HS-27A (cell line): ENCODE measurements around the gene TUBA3D.
"Not testable (repeated sequence)": the region's sequence is repeated elsewhere in the genome, so short reads cannot be mapped to it uniquely, and the experiment has no call there.

Experiments
- DNase-seq: peaks from one replicate; pipeline ENCODE4 v3.0.0-alpha.2; 2012; ENCODE audit warnings: low read depth, missing footprints

The TUBA3D gene

GRCh38 chr2:131475831-131476230, at the start of gene TUBA3D:
Gene TUBA3D (plus strand): TSS chr2:131476119. CDS start chr2:131476200, 81 bp downstream.
- DNase-seq, result no peak

GRCh38 chr2:131426727-131427126, 49.2 kb upstream of the TUBA3D start:
- no peak for DNase-seq

GRCh38 chr2:131431336-131431735, 44.6 kb upstream of the TUBA3D start:
- DNase-seq, result no peak

DNA sequence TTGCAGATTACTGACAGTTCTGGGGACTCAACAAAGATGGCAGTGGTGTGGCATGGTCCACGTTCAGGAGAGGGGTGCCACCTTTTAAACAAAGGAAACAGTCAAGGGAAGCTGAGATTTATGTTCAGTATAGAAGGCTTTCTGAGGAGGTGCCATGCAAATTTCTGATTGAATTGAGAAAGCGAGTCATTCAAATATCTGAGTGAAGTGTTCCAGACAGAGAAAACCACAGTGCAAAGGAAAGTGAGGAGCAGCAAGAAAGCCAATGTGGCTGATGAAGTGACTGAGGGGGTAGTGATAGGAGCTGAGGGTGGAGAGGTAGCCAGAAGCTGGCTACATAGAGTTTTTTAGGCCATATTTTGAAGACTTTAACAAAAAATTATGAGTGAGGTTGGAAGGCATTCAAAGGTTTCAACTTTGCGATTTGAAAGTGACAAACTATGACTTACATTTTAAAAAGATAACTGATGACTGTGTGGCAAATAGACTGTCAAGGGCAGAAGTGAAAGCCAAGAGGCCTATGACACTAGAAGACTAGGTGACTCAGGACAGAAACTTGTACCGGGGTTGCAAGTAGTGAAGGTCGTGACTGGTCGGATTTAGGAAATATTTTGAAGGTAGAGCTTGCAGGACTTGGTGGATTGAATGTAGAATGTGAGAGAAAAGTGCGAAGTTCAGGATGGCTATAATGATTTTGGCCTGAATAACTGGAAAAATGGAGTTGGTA, 35.0 kb upstream of the TUBA3D start:
- DNase-seq, result not testable (repeated sequence)

DNA sequence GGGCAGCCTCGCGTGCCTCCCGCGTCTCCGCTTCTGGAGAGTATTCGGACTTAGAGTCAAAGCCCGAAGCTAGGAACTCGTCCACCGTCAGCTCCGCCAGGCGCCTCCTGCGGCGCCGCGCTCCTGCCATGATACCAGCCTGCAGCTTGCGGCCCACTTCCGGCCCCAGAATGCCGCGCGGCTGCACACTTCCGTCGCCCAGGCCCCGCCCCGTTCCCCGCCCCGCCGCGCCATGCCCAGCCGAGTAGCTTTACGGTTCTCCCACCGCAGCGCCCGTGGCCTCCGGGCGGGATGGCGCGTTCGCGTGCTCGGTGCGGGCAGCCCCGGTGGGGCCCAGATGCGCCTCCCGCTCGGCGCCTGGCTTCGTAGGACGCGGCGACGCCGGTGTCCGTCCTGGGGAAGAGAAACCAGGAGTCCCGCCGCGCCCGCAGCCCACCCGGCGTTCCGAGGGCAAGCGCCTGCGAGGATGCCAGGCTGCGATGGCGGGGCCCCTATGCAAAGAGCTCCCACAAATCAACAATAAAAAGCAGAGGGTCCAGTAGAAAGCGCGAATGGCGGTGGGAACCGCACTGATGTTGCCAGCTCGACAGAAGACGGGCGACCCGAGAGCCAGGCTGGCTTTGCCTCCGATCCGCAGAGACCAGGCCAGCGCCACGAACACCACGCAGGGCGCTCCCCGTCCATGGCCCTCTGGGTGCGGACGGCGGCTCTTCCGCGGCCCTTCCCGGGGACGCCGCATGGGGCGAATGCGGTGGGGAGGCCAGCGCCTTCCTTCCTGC, 31.0 kb upstream of the TUBA3D start:
- not testable (repeated sequence) for DNase-seq

DNA sequence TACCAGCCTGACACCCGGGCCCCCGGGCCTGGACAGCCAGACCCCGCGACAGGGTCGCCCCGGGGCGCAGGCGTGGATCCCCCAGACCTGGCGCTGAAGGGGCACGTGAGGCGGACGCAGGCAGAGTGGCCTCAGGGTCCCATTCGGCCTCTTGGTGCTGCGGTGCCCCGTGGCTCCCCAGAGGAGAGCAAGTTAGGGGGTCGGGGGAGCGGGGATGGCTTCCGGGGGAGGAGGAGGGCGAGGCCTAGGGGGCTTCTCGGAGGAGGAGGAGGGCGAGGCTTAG, 30.5 kb upstream of the TUBA3D start:
- not testable (repeated sequence) for DNase-seq

DNA sequence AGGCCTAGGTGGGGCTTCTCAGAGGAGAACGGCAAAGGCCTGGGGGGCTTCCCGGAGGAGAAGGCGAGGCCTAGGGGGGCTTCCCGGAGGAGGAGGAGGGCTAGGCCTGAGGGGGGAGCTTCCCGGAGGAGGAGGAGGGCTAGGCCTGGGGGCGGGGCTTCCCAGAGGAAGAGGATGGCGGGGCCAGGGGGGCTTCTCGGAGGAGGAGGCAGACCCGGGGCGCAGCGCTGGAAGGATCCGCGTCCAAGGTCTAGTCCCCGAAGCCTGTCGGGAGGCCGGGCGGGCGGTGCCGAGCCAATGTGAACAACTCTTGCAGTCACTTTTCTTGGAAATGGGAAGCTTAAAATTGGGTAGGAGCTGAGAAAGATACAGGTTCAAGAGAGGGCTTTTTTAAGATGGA, 30.0 kb upstream of the TUBA3D start:
- no peak for DNase-seq

DNA sequence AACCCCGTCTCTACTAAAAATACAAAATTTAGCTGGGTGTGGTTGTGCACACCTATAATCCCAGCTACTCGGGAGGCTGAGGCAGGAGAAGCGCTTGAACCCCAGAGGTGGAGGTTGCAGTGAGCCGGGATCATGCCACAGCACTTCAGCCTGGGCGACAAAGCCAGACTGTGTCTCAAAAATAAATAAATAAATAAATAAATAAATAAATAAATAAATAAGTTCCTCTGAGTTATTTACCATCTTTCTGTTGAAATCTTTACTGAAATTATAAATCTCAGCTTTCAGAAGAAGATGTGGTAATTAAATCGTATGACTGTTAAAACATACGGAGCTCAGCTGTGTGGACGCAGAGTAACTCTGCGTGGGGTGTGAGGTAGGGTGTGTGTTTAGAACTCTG, 27.9 kb upstream of the TUBA3D start:
- not testable (repeated sequence) for DNase-seq

DNA sequence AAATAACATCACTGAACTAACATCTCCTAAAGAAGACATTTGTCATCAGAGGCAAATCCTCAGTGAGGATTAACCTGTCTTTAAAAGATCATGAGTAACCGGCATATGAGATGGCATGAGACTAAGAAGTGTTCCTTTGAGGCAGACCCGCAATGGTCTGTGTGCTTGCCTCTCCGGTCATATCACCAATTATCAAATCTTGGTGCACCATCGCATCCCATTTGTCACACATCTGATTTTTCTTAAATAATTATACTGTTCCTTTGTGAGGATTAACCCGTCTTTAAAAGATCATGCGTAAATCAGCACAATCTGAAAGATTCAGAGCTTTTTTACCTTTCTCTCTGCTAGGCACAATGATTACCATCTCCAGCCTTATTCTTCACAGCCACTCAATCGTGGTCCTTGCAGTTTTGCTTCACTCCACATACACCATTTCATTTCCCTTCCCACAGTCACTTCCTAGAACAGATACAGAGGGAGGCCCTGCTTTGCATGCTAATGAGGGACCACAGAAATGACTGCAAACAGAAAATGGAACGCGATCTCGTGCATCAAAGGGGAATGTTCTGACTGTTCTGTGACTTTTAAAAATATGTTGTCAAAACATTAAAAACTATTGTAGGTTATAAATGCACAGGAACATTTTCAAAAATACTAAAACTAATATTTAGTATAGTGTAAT, 24.5 kb upstream of the TUBA3D start:
- DNase-seq, result not testable (repeated sequence)

DNA sequence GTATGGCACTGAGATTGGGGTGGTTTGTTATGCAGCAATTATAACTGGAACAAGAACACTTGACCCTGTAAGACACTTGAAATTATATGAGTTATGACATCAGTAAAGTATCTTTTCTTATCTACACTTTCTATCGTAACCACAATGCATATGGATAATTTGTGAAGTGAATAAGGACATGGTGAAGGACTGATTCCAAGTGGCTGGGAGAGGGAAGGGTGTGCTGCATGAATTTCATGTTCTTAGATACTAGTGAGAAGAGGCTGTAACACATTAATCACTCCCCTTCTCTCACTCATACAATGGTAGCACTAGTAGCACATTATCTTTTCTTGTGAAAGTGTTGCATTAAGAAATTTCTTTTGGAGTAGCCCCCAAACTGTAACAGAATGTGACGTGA, 21.0 kb upstream of the TUBA3D start:
- not testable (repeated sequence) for DNase-seq

DNA sequence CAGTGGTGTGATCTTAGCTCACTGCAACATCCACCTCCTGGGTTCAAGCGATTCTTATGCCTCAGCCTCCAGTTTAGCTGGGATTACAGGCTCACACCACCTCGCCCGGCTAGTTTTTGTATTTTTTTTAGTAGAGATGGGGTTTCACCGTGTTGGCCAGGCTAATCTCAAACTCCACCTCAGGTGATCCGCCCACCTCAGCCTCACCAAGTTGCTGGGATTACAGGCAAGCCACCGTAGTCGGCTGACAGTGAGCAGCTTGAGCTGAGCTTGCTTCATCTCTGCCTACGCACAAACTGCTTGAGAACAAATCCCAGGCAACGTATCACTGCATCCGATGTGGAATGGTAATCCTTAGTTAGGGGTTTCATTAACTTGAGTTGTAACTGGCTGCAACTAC, 8.2 kb upstream of the TUBA3D start:
- not testable (repeated sequence) for DNase-seq

DNA sequence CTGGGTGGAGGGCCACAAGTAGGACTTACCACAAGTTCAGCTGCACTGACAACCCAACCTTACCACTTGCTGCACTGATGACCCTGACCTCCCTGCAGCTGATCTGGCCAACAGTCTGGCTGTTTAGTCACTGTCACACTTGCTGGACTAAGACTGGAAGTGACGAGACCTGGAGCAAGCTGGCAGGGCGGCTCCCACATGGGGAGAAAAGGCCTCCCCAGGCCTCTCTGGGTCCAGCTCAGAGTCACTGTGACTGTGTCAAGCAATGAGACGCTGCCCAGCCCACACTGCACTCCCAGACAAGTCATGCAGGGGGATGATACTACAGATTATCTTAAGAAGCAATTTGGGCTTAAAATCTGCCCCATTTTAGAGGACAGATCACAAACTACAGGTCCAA, 5.0 kb upstream of the TUBA3D start:
- not testable (repeated sequence) for DNase-seq

DNA sequence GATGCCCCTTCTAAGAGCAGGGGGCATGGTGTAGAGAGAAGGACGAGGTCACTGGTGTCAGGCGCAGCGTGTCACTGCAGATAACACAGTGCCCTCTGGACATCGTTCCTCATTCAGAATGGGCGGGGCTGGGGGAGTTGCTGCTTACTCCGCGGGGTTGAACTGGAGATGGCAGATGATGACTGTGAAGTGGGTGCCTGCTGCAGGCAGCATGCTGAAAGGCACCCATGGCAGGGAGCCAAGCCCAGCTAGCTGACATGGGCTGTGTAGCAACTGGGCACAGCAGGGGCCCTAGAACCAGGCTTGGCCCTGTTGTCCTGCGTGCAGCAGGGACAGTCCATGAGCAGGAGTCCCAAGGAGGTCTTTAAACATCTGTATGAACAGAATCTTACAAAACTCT, 4.3 kb upstream of the TUBA3D start:
- DNase-seq, result not testable (repeated sequence)

DNA sequence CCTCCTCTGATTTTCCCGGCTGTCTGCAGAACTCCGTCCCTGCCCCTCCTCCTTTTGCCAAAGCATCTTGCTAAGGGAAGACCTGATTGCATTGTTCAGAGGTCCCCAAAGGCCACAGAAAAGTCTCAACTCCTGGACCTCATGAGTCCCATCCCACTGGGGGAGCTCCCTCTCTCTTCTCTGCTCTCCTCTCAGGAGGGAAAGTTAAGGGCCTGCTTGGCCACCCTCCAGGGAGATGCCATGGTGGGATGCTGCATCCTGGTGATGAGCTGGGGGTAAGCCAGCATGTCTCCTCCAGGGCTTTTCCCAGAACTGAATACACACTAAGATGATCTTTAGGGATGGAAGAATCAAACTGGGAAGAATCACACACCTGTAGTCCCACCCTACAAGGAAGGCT, 2.7 kb upstream of the TUBA3D start:
- not testable (repeated sequence) for DNase-seq

DNA sequence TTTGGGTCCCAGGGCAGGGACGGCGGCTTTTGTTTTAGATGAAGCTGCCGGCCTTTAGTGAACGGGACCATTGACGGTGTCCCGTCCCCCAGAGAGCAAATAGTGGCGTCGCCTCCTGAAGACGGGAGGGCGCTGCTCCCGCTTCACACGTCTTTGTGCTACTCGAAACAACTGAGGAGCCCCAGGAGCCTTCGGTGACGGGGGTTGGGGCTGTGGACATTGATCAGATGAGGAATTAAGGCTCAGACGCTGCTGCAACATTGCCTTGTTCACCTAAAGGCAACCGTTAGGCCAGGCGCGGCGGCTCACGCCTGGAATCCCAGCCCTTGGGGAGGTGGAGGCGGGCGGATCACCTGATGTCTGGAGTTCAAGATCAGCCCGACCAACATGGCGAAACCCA, 444 bp downstream of the TUBA3D start:
- not testable (repeated sequence) for DNase-seq

DNA sequence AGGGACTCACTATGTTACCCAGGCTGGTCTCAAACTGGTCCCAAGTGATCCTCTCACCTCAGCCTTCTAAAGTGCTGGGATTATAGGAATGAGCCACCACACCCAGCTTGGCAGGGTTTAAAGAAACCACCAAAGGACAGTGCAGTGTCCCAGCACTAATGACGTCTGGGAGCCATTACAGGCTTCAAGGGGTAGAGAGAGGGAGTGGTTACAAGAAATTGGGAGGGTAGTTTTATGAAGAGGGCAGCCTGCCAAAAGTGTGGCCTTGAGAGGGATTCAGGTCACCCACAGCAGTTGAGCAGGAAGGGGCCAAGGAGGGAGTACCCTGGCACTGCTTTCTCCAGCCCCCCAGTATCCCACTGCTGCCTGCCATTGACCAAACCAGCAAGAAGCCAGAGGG, 1.3 kb downstream of the TUBA3D start:
- DNase-seq, result not testable (repeated sequence)

GRCh38 chr2:131478074-131478849, 2.3 kb downstream of the TUBA3D start:
- not testable (repeated sequence) for DNase-seq

GRCh38 chr2:131478850-131479461, 3.0 kb downstream of the TUBA3D start:
- not testable (repeated sequence) for DNase-seq

GRCh38 chr2:131480351-131480750, 4.4 kb downstream of the TUBA3D start:
- DNase-seq, result not testable (repeated sequence)

- not testable (repeated sequence) for DNase-seq
Measured at GRCh38 chr2:131482506-131483155, 6.7 kb downstream of the TUBA3D start.
